ENCODE results near the gene IFIH1.

- TF ChIP-seq CTCF (IDR thresholded peaks at IDR 0.05 in 4 of 5, conservative IDR thresholded peaks at IDR 0.05 in 1 of 5) (no peak), POLR2A (IDR thresholded peaks at IDR 0.05) (no peak)
Measured at GRCh38 chr2:162232671-162233070, 85.8 kb downstream of the IFIH1 start.

Measured in gastrocnemius medialis (tissue), 4 donors.